H1 (cell line): ENCODE measurements around the gene SERPINH1. TPM values are rescaled to one million over a fixed set of nuclear protein-coding genes. Genes with fewer than 3 reads are reported as not detected.

ENCODE experiments used
- BRCA1 ChIP-seq: IDR thresholded peaks from 2 replicates; pipeline ENCODE4 v1.6.1; 2012; ENCODE audit warnings: low read depth, low read length, improper control_type of control experiment
- CTBP2 ChIP-seq: IDR thresholded peaks from 2 replicates; pipeline ENCODE4 v1.7.0; 2011; ENCODE audit warnings: borderline replicate concordance, mild to moderate bottlenecking, moderate library complexity, mixed read lengths, low read length; ENCODE audit not compliant: insufficient read depth, insufficient read length
- POU5F1 ChIP-seq: IDR thresholded peaks from 2 replicates; pipeline ENCODE4 v1.6.1; 2011; ENCODE audit warnings: low read depth, mild to moderate bottlenecking, low read length, moderate library complexity
- SIX5 ChIP-seq: IDR thresholded peaks from 2 replicates; pipeline ENCODE4 v1.6.1; 2011; ENCODE audit warnings: mild to moderate bottlenecking, low read depth, low read length
- polyA plus RNA-seq, 7 experiments: library from polyadenylated mRNA; depleted of rRNA in 3 of 7; stranded (reverse) in 5 of 7; unstranded in 2 of 7; fragments of >200 nt in 5 of 7; fragments of 200-250 nt in 2 of 7; gene quantifications; 1 replicate in 5 of 7; 2 replicates in 1 of 7; 4 replicates in 1 of 7; pipeline versions ENCODE4 v1.2.1 to v1.2.3, GENCODE V29; 2011 to 2013; ENCODE audit warnings: missing spikeins in 2 of 7, mixed read lengths in 2 of 7
- total RNA-seq: library from RNA; stranded (reverse); fragmentation: NEBNext Ultra II Directional; extraction: Animal tissue kit (Norgen Biotek cat#: 25700); gene quantifications from 2 replicates; pipeline ENCODE4 v1.2.1, GENCODE V29; 2021
- TF ChIP-seq, protein P1 (sequence below): IDR thresholded peaks from 2 replicates; pipeline ENCODE4 v1.6.1; 2012; ENCODE audit warnings: inconsistent platforms

Gene SERPINH1
- total and polyA plus RNA-seq, 2 of the 8 experiments (the other 6 are each of a cell fraction or from before 2014, with no cell fraction given): 420 to 621 TPM

DNA sequence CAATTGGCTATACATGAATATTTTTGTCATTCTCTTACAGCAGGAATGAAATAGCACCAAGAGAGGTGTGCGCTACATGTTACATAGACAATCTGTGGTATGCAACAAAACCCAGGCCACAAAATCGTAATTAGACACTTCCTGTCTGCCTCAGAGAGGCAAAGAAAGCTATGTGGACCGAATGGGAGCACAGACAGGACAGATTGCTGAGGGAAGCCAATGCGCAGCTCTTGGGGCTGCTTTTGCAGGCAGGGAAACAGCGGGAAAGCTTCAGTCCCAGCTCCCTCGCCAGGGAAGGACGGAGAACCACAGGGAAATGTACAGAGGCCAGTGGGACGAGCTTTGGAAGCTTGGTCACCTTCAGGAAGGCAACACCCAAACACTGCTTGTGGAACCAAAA is 40.9 kb downstream of the SERPINH1 start (continued):
- no peak for TF ChIP-seq CTBP2
- TF ChIP-seq POU5F1: no peak
- TF ChIP-seq BRCA1: no peak
- TF ChIP-seq, protein P1, sequence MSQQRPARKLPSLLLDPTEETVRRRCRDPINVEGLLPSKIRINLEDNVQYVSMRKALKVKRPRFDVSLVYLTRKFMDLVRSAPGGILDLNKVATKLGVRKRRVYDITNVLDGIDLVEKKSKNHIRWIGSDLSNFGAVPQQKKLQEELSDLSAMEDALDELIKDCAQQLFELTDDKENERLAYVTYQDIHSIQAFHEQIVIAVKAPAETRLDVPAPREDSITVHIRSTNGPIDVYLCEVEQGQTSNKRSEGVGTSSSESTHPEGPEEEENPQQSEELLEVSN: no peak
- no peak for TF ChIP-seq SIX5
